Measurements from ENCODE around the gene SS18.

SS18 gene

GRCh38 chr18:26103579-26103978 lies 13.2 kb upstream of the SS18 start:
- H3K36me3 ChIP-seq (ENCODE audit: insufficient read depth, low read length): no peaks in the 10 kb centered on the region
- H2AFZ ChIP-seq (ENCODE audit: low read length, unreplicated experiment): no peak overlapping the region
- no peak overlapping the region for H3K4me3 ChIP-seq (ENCODE audit: low read depth, low read length)
- H3K79me2 ChIP-seq (ENCODE audit: control insufficient read depth, insufficient read depth, low read length, unreplicated experiment): no peaks in the 10 kb centered on the region
- no peak overlapping the region for H3K27ac ChIP-seq (ENCODE audit: low read depth, low read length)
- no peaks in the 10 kb centered on the region for H3K4me1 ChIP-seq (ENCODE audit: control insufficient read depth, insufficient read depth, low read length, unreplicated experiment)
- H3K27me3 ChIP-seq (ENCODE audit: insufficient read depth, low read length): 0 out of 2 replicates have a peak, but pooled peaks cover 10% of the 10 kb centered on the region

DNA sequence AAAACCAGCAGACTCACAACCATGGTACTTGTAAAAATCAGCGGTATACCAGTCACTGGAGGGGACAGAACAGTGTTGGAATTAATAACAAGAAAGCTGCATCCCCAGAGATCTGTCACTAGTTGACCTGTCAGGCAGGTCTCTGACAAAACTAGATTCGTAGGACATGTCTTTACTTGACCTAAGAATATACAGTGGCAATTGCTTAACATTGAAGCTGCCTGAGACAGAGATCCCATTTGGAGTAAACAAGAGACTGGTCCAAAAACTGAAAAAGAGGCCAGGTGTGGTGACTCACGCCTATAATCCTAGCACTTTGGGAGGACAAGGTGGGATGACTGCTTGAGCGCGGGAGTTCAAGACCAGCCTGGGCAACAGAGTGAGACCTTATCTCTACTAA lies 7.2 kb upstream of the SS18 start:
- H2AFZ ChIP-seq (ENCODE audit: low read length, unreplicated experiment): no peak overlapping the region
- no peak overlapping the region for H3K27ac ChIP-seq (ENCODE audit: low read depth, low read length)
- no peak overlapping the region for H3K4me3 ChIP-seq (ENCODE audit: low read depth, low read length)
- no peaks in the 10 kb centered on the region for H3K36me3 ChIP-seq (ENCODE audit: insufficient read depth, low read length)
- H3K4me1 ChIP-seq (ENCODE audit: control insufficient read depth, insufficient read depth, low read length, unreplicated experiment): no peaks in the 10 kb centered on the region
- H3K27me3 ChIP-seq (ENCODE audit: insufficient read depth, low read length): 0 out of 2 replicates have a peak, but pooled peaks cover 7% of the 10 kb centered on the region
- no peaks in the 10 kb centered on the region for H3K79me2 ChIP-seq (ENCODE audit: control insufficient read depth, insufficient read depth, low read length, unreplicated experiment)

GRCh38 chr18:26096852-26097251 lies 6.4 kb upstream of the SS18 start:
- H2AFZ ChIP-seq (ENCODE audit: low read length, unreplicated experiment): no peak overlapping the region
- H3K4me1 ChIP-seq (ENCODE audit: control insufficient read depth, insufficient read depth, low read length, unreplicated experiment): no peaks in the 10 kb centered on the region
- H3K27ac ChIP-seq (ENCODE audit: low read depth, low read length): no peak overlapping the region
- no peaks in the 10 kb centered on the region for H3K79me2 ChIP-seq (ENCODE audit: control insufficient read depth, insufficient read depth, low read length, unreplicated experiment)
- no peak overlapping the region for H3K4me3 ChIP-seq (ENCODE audit: low read depth, low read length)
- 0 out of 2 replicates have a peak, but pooled peaks cover 6% of the 10 kb centered on the region for H3K27me3 ChIP-seq (ENCODE audit: insufficient read depth, low read length)
- no peaks in the 10 kb centered on the region for H3K36me3 ChIP-seq (ENCODE audit: insufficient read depth, low read length)

DNA sequence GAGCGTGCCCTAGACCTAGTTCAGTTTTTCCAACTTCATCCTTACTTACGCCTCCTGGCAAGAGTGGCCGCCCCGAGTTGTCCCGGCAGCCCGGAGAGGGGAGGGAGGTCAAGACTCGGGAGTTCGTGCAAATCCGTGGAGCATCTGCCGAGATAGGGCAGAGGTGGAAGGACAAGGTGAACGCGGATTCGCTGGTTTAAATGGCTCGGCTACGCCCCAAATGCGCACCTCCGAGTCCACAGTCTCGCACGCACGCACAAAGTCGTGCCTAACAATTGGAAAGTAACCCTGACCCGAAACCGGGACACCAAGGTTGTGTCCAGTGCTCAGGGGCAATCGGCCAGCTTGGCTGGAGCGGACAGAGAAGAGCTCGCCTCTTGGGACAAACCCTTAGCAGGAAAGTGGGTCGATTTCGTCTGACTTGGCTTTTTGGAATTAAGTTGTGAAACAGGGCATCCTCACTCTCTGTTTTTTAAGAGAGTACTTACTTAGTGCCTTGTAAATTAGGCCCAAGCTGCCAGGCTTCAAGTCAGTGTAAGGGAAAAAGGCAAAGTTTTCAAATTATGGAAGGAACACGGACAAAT lies 726 bp upstream of the SS18 start:
- Histone ChIP-seq H3K27ac (ENCODE audit: low read depth, low read length) (peak overlapping the region; percentile 91), H2AFZ (ENCODE audit: low read length, unreplicated experiment) (peak overlapping the region; percentile 97), H3K27me3 (ENCODE audit: insufficient read depth, low read length) (no peaks in the 10 kb centered on the region), H3K4me1 (ENCODE audit: control insufficient read depth, insufficient read depth, low read length, unreplicated experiment) (peaks cover 9% of the 10 kb centered on the region), H3K79me2 (ENCODE audit: control insufficient read depth, insufficient read depth, low read length, unreplicated experiment) (peaks cover 41% of the 10 kb centered on the region), H3K36me3 (ENCODE audit: insufficient read depth, low read length) (peaks cover 9% of the 10 kb centered on the region), H3K4me3 (ENCODE audit: low read depth, low read length) (peak overlapping the region; percentile 88)

DNA sequence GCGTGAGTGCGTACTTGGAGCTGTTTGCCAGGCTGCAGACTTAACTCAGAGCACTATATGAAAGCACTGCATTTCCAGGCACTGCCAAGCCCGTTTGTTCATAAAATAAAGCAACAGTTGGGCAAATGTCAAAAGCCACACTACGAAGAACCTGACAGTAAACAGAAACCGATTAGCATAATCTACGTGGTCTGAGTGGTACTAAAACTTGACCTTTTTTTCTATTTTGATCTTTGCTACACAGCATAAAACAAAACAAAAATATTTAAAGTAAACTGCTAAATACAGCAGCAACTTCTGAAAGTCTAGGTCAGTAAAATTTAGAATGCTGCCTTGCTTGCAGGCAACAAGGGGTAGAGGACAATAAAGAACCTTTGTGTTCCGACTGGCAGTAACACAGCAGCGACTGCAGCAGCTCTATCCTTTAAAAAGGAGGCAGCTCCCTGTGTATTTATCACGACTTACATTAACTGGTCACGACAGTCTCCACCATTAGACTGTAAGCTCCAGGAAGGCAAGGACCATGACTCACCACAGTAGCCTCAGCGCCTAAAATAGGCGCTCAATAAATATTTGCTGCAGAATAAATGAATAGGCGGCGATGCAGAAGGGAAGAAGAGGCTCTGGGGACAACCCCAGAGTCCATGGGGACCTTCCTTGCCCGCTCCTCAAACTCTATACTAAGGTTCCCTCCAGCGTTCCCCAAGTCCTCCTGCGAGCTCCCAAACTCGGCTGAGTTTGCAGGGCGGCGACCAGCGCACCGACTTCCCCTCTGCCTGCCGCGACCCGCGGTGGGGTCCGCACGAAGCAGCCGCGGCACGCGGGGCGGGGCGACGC lies 902 bp downstream of the SS18 start:
- H3K27ac ChIP-seq (ENCODE audit: low read depth, low read length): peak overlapping the region; percentile 91
- H3K4me3 ChIP-seq (ENCODE audit: low read depth, low read length): peak overlapping the region; percentile 88
- peak overlapping the region; percentile 92 for H2AFZ ChIP-seq (ENCODE audit: low read length, unreplicated experiment)
- peaks cover 22% of the 10 kb centered on the region for H3K36me3 ChIP-seq (ENCODE audit: insufficient read depth, low read length)
- H3K79me2 ChIP-seq (ENCODE audit: control insufficient read depth, insufficient read depth, low read length, unreplicated experiment): peaks cover 57% of the 10 kb centered on the region
- no peaks in the 10 kb centered on the region for H3K27me3 ChIP-seq (ENCODE audit: insufficient read depth, low read length)
- peaks cover 9% of the 10 kb centered on the region for H3K4me1 ChIP-seq (ENCODE audit: control insufficient read depth, insufficient read depth, low read length, unreplicated experiment)

- H2AFZ ChIP-seq (ENCODE audit: low read length, unreplicated experiment): no peak overlapping the region
- no peaks in the 10 kb centered on the region for H3K27me3 ChIP-seq (ENCODE audit: insufficient read depth, low read length)
- H3K4me1 ChIP-seq (ENCODE audit: control insufficient read depth, insufficient read depth, low read length, unreplicated experiment): peaks cover 9% of the 10 kb centered on the region
- peaks cover 32% of the 10 kb centered on the region for H3K36me3 ChIP-seq (ENCODE audit: insufficient read depth, low read length)
- peak overlapping the region; percentile 91 for H3K27ac ChIP-seq (ENCODE audit: low read depth, low read length)
- peaks cover 67% of the 10 kb centered on the region for H3K79me2 ChIP-seq (ENCODE audit: control insufficient read depth, insufficient read depth, low read length, unreplicated experiment)
- peak overlapping the region; percentile 88 for H3K4me3 ChIP-seq (ENCODE audit: low read depth, low read length)
Measured at GRCh38 chr18:26088487-26088886, 1.9 kb downstream of the SS18 start.

DNA sequence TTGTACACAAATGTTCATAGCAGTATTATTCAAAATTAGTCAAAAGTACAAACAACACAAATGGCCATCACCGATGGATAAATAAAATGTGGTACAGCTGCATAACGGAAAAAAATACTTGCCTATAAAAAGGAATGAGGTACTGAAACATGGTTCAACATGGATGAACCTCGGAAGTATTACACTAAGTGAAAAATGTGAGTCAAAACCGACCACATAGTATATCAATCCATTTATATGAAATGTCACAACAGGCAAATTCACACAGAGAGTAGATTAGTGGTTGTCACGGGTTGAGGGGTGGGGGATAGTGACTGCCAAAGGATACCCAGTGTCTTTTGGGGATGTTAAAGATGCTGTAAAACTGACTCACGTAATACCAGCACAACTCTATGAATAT lies 3.5 kb downstream of the SS18 start:
- Histone ChIP-seq H3K27ac (ENCODE audit: low read depth, low read length) (no peak overlapping the region), H3K79me2 (ENCODE audit: control insufficient read depth, insufficient read depth, low read length, unreplicated experiment) (peaks cover 83% of the 10 kb centered on the region), H3K27me3 (ENCODE audit: insufficient read depth, low read length) (no peaks in the 10 kb centered on the region), H3K36me3 (ENCODE audit: insufficient read depth, low read length) (peaks cover 45% of the 10 kb centered on the region), H3K4me3 (ENCODE audit: low read depth, low read length) (peak overlapping the region; percentile 88; the same call in 1 of the 2 replicates), H2AFZ (ENCODE audit: low read length, unreplicated experiment) (no peak overlapping the region), H3K4me1 (ENCODE audit: control insufficient read depth, insufficient read depth, low read length, unreplicated experiment) (peaks cover 18% of the 10 kb centered on the region)

GRCh38 chr18:26085056-26085455 lies 5.4 kb downstream of the SS18 start:
- no peaks in the 10 kb centered on the region for H3K27me3 ChIP-seq (ENCODE audit: insufficient read depth, low read length)
- no peak overlapping the region for H2AFZ ChIP-seq (ENCODE audit: low read length, unreplicated experiment)
- peaks cover 97% of the 10 kb centered on the region for H3K79me2 ChIP-seq (ENCODE audit: control insufficient read depth, insufficient read depth, low read length, unreplicated experiment)
- peaks cover 56% of the 10 kb centered on the region for H3K36me3 ChIP-seq (ENCODE audit: insufficient read depth, low read length)
- no peak overlapping the region for H3K4me3 ChIP-seq (ENCODE audit: low read depth, low read length)
- no peak overlapping the region for H3K27ac ChIP-seq (ENCODE audit: low read depth, low read length)
- H3K4me1 ChIP-seq (ENCODE audit: control insufficient read depth, insufficient read depth, low read length, unreplicated experiment): peaks cover 21% of the 10 kb centered on the region

GRCh38 chr18:26083099-26083498 lies 7.3 kb downstream of the SS18 start:
- no peak overlapping the region for H2AFZ ChIP-seq (ENCODE audit: low read length, unreplicated experiment)
- H3K79me2 ChIP-seq (ENCODE audit: control insufficient read depth, insufficient read depth, low read length, unreplicated experiment): peaks cover 94% of the 10 kb centered on the region
- no peak overlapping the region for H3K4me3 ChIP-seq (ENCODE audit: low read depth, low read length)
- H3K27me3 ChIP-seq (ENCODE audit: insufficient read depth, low read length): no peaks in the 10 kb centered on the region
- H3K4me1 ChIP-seq (ENCODE audit: control insufficient read depth, insufficient read depth, low read length, unreplicated experiment): peaks cover 19% of the 10 kb centered on the region
- H3K27ac ChIP-seq (ENCODE audit: low read depth, low read length): no peak overlapping the region
- peaks cover 66% of the 10 kb centered on the region for H3K36me3 ChIP-seq (ENCODE audit: insufficient read depth, low read length)

DNA sequence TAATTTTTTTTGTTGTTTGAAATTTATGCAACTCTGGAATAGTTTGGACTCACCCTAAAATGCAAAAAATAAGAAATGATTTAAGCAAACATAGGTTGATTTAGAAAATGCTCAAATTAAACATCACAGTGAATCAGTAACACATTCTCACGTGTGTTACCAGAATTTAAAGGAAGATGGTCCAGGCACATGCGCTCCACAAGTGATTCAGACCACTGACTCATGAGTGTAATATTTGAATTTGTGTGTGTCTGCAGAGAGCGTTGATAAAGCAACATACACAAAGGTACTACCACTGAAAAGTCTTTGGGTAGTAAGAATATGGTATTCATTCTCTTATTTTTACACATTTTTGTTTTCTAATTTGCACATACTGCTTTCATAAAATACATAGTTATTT lies 7.9 kb downstream of the SS18 start:
- no peak overlapping the region for H3K27ac ChIP-seq (ENCODE audit: low read depth, low read length)
- H3K27me3 ChIP-seq (ENCODE audit: insufficient read depth, low read length): no peaks in the 10 kb centered on the region
- H2AFZ ChIP-seq (ENCODE audit: low read length, unreplicated experiment): no peak overlapping the region
- H3K4me1 ChIP-seq (ENCODE audit: control insufficient read depth, insufficient read depth, low read length, unreplicated experiment): peaks cover 16% of the 10 kb centered on the region
- peaks cover 72% of the 10 kb centered on the region for H3K36me3 ChIP-seq (ENCODE audit: insufficient read depth, low read length)
- H3K79me2 ChIP-seq (ENCODE audit: control insufficient read depth, insufficient read depth, low read length, unreplicated experiment): peaks cover 92% of the 10 kb centered on the region
- H3K4me3 ChIP-seq (ENCODE audit: low read depth, low read length): no peak overlapping the region

GRCh38 chr18:26074246-26074645 lies 16.2 kb downstream of the SS18 start:
- H3K36me3 ChIP-seq (ENCODE audit: insufficient read depth, low read length): peaks cover 78% of the 10 kb centered on the region

More at GRCh38 chr18:26074246-26074645, 16.2 kb downstream of the SS18 start:
- Histone ChIP-seq H3K4me1 (ENCODE audit: control insufficient read depth, insufficient read depth, low read length, unreplicated experiment) (peaks cover 17% of the 10 kb centered on the region), H3K27ac (ENCODE audit: low read depth, low read length) (no peak overlapping the region), H3K79me2 (ENCODE audit: control insufficient read depth, insufficient read depth, low read length, unreplicated experiment) (peaks cover 76% of the 10 kb centered on the region), H3K4me3 (ENCODE audit: low read depth, low read length) (no peak overlapping the region), H3K27me3 (ENCODE audit: insufficient read depth, low read length) (no peaks in the 10 kb centered on the region), H2AFZ (ENCODE audit: low read length, unreplicated experiment) (no peak overlapping the region)
